NCI-H526 treated with DMSO at 0.1 percent for 48 hours (cell line): ENCODE measurements around the gene GTSF1L.

ENCODE experiments used
- DNase-seq: peaks from one replicate; lab custom pipeline; 2025; lab: John Stamatoyannopoulos, UW

GTSF1L gene

DNA sequence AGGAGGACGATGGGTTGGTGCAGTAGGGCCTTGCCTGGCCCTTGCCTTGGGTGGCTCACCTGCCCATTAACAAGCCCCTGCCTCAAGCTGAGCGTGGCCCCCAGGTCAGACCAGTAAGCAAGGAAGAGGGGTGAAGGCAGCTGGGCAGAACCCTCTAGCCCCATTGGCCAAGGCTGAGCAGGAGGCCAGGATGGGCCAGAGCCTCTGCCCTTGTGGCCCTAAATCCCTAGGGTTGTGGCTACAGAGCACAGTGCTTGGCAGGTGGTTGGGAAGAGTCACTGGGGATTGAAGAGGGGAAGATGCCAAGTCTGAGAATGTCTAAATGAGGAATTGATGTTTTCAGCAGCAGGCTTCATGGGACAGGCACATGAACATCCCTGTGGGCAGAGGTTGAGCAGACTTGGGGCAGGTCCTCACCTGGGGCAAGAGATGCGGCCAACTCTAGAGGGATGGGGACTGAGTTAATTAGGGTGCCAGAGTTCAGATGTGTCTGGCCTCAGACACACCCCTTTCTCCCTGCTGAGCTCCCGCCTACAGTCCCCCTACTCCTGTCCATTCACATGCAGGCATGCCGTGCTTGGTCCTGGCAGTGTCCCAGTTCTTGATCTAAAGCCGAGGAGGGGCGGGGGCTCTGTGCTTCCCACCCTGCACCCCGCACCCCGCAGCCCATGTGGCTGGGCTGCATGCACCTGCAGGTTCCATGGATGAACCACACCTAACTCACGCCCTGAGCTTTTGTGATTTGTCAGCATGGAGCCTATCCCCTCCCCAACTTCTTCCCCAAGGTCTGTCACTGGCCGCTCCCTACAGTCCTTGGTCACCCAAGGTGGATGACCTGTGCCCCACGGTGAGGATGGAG, 9.8 kb downstream of the GTSF1L start:
- no peak for DNase-seq

DNA sequence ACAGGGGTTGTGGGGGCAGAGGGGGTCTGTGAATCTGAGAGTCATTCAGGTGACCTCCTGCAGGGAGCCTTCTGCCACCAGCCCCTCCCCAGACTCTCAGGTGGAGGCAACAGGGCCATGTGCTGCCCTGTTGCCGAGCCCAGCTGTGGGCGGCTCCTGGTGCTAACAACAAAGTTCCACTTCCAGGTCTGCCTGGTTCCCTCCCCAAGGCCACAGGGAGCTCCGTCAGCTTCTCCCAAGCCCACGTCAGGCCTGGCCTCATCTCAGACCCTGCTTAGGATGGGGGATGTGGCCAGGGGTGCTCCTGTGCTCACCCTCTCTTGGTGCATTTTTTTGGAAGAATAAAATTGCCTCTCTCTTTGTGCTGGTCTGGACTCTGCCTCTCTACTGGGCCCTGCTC, 10.7 kb downstream of the GTSF1L start:
- no peak for DNase-seq

DNA sequence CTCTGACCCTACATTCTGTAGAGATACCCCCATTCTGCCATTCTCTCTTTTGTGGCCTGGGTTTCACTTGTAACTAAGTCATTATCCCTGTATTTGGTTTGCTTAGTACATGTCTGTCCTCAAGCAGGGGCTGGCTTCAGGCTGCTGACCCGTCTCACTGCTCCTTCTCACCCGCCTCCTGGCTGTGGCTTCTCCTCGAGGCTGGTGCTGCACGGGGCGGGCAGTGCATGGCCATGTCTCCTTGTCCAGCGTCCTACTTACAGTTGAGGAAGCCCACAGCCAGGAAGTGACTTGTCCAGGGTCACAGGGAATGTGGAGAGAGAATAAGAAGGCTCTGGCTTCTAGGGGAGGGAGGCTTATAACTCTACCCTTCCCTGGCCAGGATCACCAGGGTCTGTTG, 11.3 kb downstream of the GTSF1L start:
- DNase-seq = no peak

DNA sequence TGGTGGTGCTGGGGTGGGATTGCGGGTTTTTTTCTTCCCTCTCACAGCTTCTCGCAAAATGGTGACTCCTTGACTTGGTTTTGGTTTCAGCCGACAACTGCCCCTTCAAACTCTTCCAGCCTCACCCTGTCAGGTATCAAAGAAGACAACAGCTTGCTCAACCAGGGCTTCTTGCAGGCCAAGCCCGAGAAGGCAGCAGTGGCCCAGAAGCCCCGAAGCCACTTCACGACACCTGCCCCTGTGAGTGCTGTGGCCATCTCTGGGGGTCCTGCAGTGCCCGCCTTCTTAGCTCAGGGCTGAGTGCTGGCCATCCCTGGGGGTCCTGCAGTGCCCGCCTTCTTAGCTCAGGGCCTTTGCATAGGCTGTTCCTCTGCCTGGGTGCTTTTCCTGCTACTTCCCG, 11.8 kb downstream of the GTSF1L start:
- DNase-seq = no peak

DNA sequence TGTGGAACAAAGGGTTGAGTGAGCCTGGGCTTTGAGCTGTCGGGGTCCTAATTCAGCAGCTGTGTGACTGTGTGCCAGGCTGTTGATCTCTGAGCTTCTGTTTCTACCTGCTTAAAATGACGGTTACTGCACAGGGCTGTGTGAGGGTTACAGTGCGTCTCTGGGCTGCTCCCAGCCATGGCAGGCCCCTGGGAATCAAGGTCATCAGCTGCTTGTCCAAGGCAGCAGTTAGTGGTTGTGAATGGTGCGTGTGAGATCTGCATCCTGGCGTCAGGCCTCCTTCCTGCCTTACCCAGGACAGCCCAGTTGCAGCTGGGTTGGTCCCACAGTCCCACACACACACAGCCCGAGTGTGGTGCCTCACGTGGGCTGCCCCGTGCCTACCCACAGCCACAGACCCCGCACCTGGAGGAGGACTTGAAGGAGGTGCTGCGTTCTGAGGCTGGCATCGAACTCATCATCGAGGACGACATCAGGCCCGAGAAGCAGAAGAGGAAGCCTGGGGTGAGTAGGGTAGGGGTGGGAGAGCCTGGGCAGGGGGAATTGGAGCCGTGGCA, 15.6 kb downstream of the GTSF1L start:
- no peak for DNase-seq

DNA sequence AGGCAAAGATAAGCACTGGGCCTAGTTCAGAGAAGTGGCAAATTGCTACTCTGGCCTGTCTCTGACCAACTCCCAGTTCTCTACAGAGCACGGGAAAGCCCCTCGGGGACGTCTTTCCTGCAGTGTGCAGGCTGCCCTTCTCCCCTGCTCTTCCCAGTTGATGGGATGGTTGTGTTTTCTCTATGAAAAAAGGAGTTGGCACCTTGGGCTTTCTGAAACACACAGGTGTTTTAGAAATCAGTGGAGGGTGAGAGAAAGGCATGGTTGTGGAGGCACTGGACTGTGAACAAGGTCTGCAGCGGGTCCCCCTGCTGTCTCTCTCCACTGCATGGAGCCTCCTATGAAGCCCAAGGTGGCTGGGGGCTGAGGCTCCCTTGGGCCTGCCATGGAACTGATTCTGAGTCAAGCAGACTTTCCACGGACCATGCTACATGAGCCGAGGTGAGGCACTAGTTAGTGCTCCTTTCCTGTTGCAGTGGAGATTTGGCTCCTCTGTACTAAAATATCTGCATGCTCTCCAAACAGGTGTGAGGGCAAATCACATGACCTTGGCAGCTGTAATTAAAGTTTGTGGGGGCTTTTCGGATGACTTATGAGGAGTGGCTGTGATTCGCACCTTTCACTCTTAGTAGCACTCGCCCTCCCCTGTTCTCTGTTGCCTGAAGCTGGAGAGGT, 16.3 kb downstream of the GTSF1L start:
- no peak for DNase-seq

DNA sequence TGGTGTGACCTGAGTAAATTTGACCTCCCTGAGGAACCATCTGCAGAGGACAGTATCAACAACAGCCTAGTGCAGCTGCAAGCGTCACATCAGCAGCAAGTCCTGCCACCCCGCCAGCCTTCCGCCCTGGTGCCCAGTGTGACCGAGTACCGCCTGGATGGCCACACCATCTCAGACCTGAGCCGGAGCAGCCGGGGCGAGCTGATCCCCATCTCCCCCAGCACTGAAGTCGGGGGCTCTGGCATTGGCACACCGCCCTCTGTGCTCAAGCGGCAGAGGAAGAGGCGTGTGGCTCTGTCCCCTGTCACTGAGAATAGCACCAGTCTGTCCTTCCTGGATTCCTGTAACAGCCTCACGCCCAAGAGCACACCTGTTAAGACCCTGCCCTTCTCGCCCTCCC, 24.3 kb downstream of the GTSF1L start:
- DNase-seq = no peak

DNA sequence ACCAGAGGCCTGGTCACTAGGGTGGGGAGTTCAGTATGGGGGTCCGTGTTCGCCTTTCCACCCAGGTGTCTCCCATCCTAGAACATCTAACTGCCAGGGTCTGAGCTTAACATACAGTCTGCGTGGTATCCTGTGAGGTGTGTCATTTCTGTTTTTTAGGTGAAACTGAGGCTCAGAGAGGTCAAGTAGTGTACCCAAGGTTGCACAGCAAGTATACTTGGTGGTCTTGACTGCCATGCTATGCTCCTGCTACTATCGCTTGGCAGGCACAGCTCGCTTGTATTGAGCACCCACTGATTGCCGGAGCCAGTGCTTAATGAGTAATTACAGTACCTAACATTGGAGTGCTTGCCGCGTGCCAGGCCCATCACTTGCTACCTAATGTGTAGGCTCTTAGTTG, 26.2 kb downstream of the GTSF1L start:
- no peak for DNase-seq

DNA sequence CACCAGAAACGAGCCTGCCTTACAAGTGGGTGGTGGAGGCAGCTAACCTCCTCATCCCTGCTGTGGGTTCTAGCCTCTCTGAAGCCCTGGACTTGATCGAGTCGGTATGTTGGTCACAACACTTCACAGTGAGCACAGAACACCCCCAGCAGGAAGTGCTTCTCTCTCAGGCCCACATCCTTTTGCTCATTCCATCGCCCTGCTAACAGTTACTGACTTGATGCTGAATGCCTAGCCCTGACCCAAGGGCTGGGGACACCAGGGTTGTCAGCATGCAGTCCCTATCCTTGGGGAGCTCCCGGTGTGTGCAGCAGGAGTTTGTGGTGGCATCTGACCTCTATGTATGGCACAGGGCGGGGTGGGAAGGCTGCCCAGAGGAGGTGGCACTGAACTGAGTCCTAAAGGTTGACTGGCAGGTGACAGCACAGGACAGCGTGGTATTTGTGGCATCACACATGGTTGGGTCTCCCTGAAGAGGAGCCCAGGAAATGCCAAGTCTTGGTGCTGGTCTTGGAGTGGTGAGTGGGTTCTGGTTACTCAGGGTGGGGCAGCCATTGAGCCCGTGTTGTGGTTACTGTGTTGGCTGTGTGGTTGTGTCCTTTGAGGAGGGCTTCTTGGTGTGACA, 26.7 kb downstream of the GTSF1L start:
- no peak for DNase-seq

DNA sequence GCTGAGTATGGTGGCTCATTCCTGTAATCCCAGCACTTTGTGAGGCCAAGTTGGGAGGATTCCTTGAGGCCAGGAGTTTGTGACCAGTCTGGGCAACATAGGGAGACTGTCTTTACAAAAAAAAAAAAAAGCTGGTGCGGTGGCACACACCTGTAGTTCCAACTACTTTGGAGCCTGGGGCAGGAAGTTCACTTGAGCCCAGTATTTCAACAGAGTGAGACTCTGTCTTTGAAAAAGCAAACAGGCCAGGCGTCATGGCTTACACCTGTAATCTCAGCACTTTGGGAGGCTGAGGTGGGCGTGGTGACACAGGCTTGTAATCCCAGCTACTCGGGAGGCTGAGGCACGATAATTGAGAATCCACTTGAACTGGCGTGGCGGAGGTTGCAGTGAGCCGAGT, 31.2 kb downstream of the GTSF1L start:
- DNase-seq = no peak

DNA sequence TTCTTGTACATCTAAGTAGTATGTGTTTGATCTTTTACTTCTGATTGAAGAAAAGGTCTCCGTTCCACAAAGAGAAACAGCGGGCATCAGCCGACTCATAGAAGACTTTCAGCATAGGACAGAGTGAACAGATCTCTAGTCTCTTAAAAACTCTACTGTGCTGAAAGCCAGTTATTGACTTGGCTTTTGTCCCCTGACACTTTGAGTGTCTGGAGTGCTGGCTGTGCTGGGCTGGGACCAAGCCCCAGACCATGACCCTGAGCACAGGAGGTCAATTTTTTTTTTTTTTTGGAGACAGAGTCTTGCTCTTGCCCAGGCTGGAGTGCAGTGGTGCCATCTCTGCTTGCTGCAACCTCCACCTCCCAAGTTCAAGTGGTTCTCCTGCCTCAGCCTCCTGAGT, 32.0 kb downstream of the GTSF1L start:
- DNase-seq = no peak

DNA sequence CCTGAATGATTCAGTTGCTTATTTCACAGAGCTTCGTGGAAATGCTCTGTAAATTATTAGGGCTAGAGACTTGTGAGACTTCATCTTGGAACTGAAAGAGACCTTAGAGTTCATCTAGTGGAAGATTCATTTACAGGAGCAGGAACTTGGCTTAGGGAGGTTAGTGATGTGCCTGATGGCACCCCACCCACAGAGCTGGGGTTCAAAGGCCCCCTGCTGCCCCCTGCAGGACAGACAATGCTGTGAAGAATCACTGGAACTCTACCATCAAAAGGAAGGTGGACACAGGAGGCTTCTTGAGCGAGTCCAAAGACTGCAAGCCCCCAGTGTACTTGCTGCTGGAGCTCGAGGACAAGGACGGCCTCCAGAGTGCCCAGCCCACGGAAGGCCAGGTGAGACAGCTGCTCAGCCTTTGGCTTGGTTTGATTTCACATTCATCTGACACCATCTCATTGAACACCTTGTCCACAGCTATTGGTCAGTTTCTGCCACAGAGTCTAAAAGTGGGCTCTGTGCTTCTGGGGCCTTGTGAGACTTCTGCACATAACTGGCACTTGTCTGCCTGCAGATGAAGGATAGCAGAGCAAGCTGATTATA, 34.8 kb downstream of the GTSF1L start:
- DNase-seq = no peak

DNA sequence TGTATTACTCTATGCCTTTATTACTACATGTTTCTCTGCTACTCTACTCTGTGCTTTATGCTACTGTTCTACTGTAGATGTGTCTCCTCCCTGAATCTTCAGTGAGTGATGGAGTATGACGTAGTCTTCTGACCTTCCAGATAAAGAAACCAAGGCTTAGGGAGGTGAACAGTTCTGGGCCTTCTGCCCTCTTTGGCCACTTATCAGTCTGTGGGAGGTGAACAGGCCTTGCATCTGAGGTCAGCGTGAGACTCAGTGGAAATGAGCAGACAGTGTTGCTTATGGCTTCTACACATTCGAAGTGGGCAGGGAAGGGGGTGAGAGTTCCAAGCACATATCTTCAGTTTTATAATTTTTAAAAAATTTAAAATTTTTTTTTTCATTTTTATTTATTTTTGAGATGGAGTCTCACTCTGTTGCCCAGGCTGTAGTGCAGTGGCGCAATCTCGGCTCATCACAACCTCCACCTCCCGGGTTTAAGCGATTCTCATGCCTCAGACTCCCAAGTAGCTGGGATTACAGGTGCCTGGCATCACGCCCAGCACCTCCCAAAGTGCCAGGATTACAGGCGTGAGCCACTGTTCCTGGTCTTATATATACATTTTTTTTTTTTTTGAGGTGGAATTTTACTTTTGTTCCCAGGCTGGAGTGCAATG, 35.7 kb downstream of the GTSF1L start:
- no peak for DNase-seq

DNA sequence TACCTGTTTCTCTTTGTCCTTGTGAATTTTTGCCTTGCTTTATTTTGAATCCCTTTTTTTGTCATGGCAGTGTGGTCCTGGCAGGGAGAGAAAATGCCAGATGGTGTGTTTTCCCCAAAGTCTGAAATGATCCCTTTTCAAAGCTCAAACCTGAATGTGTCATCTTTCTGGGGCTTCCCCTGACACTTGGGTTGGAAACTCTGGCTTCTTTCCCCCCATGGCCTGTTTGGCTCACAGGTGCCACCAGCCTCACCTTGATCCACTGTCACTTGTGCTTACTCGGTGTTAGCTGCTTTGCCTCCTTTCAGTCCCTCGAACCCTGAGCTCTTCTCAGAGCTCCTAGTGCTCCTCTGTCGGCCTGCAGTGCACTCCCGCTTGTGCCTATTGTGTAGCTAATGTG, 37.6 kb downstream of the GTSF1L start:
- no peak for DNase-seq

DNA sequence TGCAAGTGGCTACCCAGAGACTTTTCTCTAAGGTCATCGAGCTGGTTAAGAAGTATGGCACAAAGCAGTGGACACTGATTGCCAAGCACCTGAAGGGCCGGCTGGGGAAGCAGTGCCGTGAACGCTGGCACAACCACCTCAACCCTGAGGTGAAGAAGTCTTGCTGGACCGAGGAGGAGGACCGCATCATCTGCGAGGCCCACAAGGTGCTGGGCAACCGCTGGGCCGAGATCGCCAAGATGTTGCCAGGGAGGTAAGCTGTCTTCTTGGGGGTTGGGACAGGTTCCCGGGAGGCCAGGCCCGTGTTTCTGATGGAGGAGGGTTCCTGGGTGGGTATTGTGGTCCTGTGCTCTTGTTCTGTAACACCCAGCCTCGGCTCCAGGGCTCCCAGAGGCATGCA, 40.0 kb downstream of the GTSF1L start:
- no peak for DNase-seq

DNA sequence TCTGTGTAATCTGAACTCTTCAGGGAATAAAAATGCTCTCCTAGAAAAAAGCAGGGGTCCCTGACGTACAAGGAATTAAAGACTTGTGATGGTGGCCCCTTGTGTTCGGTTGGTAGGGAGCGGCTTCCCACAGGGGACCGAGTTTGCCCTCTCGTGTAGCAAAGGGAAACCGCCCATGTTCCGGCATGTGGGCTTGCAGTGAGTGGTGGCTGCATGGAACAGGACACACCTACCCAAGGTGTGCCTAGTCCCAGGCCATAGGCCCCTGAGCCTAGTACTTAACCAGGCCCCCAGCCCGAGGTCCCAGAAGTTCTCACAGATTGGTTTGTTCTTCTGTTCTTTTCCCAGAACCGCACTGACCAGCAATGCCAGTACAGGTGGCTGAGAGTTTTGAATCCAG, 44.4 kb downstream of the GTSF1L start:
- no peak for DNase-seq

DNA sequence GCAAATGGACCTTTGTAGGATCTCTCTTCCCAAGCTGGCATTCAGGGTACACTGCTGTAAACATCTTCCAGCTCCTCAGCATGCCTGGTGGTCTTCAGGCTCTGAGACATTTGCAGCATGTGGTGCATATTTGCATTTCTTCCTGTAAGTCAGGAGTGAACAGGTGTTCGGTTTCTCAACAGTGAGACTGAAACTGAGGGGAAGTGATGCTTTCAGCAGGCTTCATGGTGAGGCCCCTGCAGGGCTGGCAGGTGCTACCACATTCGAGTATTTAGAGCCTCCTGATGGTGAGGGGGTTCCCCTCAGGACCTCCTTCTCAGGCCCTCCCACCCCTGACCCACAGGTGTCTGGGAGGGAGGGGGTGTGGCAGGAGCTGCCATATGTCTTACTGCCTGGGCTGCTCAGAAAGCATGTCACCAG, 44.8 kb downstream of the GTSF1L start:
- DNase-seq = peak; percentile 33

DNA sequence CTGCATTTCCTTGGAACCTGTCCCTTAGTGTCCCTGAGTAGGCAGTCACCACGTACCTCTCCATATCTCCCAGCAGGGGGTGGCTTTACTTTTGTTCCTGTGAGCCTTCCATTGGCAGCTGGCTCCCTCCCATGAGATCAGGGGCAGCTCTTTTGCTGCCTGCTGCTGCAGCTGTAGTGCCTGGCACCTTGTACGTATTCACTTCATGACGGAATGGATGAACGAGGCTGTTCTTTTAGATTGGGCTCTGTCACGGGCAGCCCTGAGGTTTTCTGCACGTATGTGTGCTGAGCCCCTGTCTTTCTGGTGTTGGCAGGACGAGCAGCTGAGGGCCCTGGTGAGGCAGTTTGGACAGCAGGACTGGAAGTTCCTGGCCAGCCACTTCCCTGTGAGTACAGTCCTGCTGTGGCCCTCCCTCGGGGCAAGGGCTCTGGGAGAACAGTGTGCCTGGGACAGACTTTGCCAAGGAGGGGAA, 45.3 kb downstream of the GTSF1L start:
- no peak for DNase-seq

DNA sequence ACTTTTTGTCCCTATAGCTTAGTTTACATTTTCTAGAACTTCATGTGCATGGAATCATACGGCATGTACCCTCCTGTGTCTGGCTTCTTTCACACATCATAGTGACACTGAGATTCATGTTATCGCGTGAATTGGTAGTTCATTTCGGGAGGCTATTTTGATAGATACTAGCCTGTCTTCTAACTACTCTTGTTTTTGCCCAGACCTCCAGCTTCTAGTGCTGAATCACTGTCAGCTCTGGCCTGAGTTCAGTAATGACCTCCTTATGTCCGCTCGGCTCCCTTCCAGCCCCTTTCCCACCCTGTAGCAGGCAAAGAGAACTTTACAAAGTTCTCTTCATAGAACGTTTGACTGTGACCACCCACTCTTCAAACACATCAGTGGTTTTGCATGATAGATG, 45.8 kb downstream of the GTSF1L start:
- no peak for DNase-seq

DNA sequence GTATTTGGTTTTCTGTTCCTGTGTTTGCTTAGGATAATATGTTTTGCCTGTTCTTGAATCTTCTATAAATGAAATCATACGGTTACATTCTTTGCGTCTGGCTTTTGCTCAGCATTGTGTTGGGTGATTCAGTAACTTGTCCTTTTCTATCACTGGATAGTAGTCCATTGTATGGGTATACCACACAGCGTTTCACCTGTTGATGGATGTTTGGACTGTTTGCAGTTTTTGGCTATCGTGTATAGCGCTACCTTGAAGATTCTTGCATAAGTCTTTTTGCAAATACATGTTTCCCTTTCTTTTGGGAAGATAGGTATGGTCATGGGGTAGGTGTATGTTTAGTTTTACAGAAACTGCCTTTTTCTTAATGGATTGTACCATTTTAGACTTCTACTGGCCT, 50.4 kb downstream of the GTSF1L start:
- no peak for DNase-seq
